ENCODE results near the gene FJX1. TPM values are rescaled to one million over a fixed set of nuclear protein-coding genes. Genes with fewer than 3 reads are reported as not detected.

The FJX1 gene, protein sequence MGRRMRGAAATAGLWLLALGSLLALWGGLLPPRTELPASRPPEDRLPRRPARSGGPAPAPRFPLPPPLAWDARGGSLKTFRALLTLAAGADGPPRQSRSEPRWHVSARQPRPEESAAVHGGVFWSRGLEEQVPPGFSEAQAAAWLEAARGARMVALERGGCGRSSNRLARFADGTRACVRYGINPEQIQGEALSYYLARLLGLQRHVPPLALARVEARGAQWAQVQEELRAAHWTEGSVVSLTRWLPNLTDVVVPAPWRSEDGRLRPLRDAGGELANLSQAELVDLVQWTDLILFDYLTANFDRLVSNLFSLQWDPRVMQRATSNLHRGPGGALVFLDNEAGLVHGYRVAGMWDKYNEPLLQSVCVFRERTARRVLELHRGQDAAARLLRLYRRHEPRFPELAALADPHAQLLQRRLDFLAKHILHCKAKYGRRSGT
- under 1 TPM; 0.11 to 0.39 TPM for total RNA-seq

DNA sequence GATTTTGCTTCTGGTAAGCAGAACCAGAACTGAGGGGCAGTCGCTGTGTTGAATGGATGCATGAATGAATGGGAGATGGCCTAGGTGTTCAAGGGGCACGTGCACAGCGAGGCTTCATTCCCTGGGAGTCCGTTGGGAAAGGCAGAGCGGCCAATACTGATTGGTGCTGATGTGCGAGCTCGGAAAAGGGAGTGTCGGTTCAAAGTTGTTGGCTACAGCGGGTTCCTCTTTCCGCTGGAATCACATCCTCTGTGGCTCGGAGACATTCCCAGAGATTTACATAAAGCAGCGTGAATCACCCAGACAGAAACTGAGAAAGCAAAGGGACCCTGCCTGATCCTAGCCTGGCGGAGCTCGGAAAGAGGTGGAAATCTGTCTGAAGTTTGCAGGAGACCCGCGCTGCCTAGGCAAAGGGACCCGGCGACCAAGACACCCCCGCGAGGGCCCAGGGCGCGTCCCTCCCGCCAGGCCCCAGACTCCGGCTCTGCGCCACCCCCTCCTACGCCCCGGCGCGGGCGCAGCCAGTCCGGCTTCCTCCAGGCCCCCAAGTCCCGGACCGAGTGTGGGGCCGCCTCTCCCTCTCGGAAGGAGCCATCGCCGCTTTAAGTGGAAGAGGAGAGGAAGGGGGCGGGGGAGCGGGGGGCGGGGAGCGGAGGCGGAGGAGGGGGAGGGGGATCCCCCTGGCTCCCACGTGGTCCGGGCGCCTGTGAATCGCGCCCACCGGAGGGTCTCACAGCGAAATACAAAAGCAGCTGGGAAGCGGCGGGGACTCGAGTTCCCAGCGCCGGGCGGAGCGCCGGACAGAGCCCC is at the start of gene FJX1:
FJX1 (plus strand) TSS at position 774 of the 810 bp plus-strand sequence. CDS start 177 bp downstream, outside the sequence.
- H3K9me3 Mint-ChIP-seq (ENCODE audit: insufficient read depth): no peaks in the 10 kb centered on the region
- no peaks in the 10 kb centered on the region for H3K36me3 Mint-ChIP-seq (ENCODE audit: low read depth)
- DNase-seq (peak; percentile 25), ATAC-seq (peak; percentile 38)
- H3K27ac Mint-ChIP-seq: peak within 1 kb of the TSS; percentile 9
- H3K27me3 Mint-ChIP-seq (ENCODE audit: low read depth): peaks cover 48% of the 10 kb centered on the region
- H3K4me1 Mint-ChIP-seq (ENCODE audit: low read depth): peaks cover 10% of the 10 kb centered on the region
- ChIA-PET CTCF (no interaction called here), POLR2A (no interaction called here)
- H3K4me3 Mint-ChIP-seq: peak within 1 kb of the TSS; percentile 62

DNA sequence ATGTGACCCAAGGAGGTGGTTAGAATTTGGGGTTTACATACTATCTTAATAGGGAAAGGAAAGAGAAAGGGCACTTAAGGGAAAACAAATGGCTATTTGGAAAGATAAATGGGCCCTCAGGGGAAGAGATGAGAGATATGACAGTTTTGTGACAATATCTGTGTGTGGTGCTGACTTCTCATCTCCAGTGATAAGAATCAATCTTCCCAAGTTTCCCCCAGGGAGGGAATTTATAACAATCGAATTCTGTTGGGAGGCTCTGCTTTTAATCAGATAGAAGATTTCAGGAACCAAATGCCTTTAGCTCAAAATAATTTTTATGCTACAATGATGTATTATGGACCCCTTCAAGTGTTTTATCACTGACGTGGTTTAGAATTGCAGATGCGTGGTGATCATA is 46.6 kb upstream of the FJX1 start:
- ChIA-PET CTCF (no interaction called here), POLR2A (no interaction called here)
- Mint-ChIP-seq H3K27me3 (ENCODE audit: low read depth) (peaks cover 12% of the 10 kb centered on the region), H3K36me3 (ENCODE audit: low read depth) (no peaks in the 10 kb centered on the region), H3K27ac (no peak overlapping the region), H3K4me1 (ENCODE audit: low read depth) (no peaks in the 10 kb centered on the region), H3K4me3 (no peak overlapping the region), H3K9me3 (ENCODE audit: insufficient read depth) (peaks cover 4% of the 10 kb centered on the region)
- no peak for DNase-seq
- ATAC-seq: no peak

DNA sequence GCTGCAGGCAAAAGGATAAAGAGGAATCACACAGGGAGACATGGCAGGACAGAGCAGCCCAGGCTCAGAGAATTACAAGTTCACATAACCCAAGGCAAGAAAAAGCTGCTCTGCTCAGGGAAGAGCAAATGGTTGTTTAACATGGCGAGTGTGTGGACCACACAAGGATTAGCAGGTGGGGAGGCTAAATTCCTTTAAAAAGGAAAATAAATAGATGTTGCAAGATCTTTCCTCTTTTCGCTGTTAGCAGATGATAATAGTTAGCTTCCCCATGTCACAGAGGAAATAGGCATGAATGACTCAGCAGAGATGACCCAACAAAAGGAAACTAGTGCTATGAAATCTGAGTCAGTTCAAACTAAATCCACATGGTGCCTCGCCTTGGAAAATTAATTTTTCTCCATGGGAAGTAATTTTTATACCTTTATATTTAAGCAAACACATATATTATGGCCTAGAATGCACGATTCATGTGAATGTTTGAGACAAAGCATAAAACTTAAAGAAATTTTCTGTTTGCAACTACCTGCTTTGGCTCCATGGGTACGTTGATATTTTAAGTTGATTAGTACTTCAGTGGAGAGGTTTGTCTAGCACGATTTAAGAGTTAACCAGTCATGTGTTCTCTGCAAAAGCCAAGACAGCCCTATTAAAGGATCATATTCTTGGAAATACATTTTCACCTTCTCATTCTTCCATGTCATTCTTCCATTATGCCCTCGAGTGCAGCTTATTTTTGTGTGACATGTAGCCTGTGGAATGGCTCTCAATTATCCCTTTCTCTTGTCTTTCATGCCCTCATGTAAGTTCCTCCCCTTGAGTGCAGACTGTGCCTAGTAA is 38.5 kb upstream of the FJX1 start:
- H3K9me3 Mint-ChIP-seq (ENCODE audit: insufficient read depth): no peaks in the 10 kb centered on the region
- no peak overlapping the region for H3K4me3 Mint-ChIP-seq
- DNase-seq: no peak
- H3K27me3 Mint-ChIP-seq (ENCODE audit: low read depth): peaks cover 18% of the 10 kb centered on the region
- POLR2A ChIA-PET: no interaction called here
- H3K36me3 Mint-ChIP-seq (ENCODE audit: low read depth): no peaks in the 10 kb centered on the region
- H3K4me1 Mint-ChIP-seq (ENCODE audit: low read depth): no peaks in the 10 kb centered on the region
- no peak for ATAC-seq
- no peak overlapping the region for H3K27ac Mint-ChIP-seq
- CTCF ChIA-PET: no interaction called here

DNA sequence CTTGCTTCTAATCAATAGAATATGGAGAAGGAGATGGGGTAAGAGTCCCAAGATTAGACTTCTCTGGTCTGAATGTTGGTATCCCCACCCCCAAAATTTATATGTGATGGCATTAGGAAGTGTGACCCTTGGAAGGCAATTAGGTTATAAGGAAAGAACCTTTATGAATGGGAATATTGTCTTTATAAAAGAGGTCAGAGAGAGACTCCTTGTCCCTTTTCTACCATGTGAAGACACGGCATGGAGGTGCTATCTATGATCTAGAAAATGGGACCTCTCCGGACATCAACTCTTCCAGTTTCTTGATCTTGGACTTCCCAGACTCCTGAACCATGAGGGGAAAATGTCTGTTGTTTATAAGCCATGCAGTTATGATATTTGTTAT is 37.9 kb upstream of the FJX1 start:
- peaks cover 23% of the 10 kb centered on the region for H3K27me3 Mint-ChIP-seq (ENCODE audit: low read depth)
- POLR2A ChIA-PET: no interaction called here
- no peak overlapping the region for H3K27ac Mint-ChIP-seq
- DNase-seq (no peak), ATAC-seq (no peak)
- no peaks in the 10 kb centered on the region for H3K9me3 Mint-ChIP-seq (ENCODE audit: insufficient read depth)
- H3K4me1 Mint-ChIP-seq (ENCODE audit: low read depth): no peaks in the 10 kb centered on the region
- no peak overlapping the region for H3K4me3 Mint-ChIP-seq
- no peaks in the 10 kb centered on the region for H3K36me3 Mint-ChIP-seq (ENCODE audit: low read depth)
- CTCF ChIA-PET: no interaction called here

DNA sequence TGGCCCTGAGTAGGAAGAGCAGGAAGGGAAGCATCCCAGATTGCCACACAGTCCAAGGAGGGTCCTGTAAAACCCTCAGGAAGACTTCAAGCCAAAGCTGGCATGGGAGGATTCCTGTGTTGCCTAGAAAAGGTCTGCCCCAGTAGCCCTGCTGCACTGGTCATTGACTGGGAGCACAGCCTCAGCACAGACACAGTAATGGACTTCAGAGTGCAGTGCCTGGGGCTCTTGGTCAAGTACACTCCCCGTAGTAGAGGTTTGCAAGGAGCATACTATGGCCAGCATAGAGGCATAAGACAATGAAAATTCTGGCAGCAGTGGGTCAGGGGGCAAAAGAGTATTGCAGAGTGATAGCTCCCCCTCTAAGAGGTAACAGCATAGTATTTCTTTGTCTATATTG is 36.2 kb upstream of the FJX1 start:
- Mint-ChIP-seq H3K9me3 (ENCODE audit: insufficient read depth) (no peaks in the 10 kb centered on the region), H3K4me3 (no peak overlapping the region), H3K27me3 (ENCODE audit: low read depth) (peaks cover 25% of the 10 kb centered on the region), H3K27ac (no peak overlapping the region), H3K36me3 (ENCODE audit: low read depth) (no peaks in the 10 kb centered on the region), H3K4me1 (ENCODE audit: low read depth) (no peaks in the 10 kb centered on the region)
- no peak for DNase-seq
- CTCF ChIA-PET: no interaction called here
- no peak for ATAC-seq
- POLR2A ChIA-PET: no interaction called here

DNA sequence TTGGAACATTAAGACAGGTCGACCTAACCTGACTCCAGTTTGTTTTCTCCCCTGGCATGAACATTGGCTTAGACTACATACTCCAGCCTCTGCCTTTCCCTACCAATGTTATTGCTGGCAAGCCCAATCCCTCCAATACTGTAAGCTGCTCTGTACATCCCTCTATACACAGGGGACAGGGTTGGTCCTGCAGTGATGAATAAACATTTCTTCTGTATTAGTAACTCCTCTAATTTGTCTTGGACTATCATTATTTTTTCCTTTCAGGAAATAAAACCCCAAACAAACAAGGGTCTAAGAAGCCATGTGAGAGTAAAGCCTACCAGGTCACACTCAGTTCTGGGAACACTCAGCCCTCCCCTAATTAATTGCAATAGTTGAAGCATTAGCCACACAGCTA is 35.1 kb upstream of the FJX1 start:
- DNase-seq (no peak), ATAC-seq (no peak)
- CTCF ChIA-PET: no interaction called here
- POLR2A ChIA-PET: no interaction called here
- Mint-ChIP-seq H3K27ac (no peak overlapping the region), H3K9me3 (ENCODE audit: insufficient read depth) (no peaks in the 10 kb centered on the region), H3K4me3 (no peak overlapping the region), H3K27me3 (ENCODE audit: low read depth) (peaks cover 33% of the 10 kb centered on the region), H3K4me1 (ENCODE audit: low read depth) (no peaks in the 10 kb centered on the region), H3K36me3 (ENCODE audit: low read depth) (no peaks in the 10 kb centered on the region)

DNA sequence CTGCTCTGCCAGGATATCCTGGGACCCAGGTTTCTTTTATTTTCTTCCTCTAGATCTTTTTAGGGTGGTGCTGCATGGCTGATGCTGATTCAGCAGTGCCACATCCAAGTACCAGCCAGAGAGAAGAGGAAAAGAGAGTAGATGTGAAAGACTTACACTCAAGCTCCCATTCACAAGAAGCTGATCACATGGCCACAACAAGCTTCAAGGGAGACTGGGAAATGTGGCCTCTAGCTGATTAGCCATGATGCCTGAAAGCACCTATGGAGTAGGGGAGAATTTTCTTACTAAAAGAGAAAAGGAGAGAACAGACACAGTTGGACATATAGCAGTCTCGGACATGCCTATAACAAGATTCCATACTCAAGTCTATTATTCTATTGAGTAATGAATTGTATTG is 34.4 kb upstream of the FJX1 start:
- no peaks in the 10 kb centered on the region for H3K4me1 Mint-ChIP-seq (ENCODE audit: low read depth)
- no peaks in the 10 kb centered on the region for H3K9me3 Mint-ChIP-seq (ENCODE audit: insufficient read depth)
- no peak overlapping the region for H3K4me3 Mint-ChIP-seq
- DNase-seq (no peak), ATAC-seq (no peak)
- ChIA-PET CTCF (no interaction called here), POLR2A (no interaction called here)
- no peaks in the 10 kb centered on the region for H3K36me3 Mint-ChIP-seq (ENCODE audit: low read depth)
- no peak overlapping the region for H3K27ac Mint-ChIP-seq
- peaks cover 33% of the 10 kb centered on the region for H3K27me3 Mint-ChIP-seq (ENCODE audit: low read depth)

DNA sequence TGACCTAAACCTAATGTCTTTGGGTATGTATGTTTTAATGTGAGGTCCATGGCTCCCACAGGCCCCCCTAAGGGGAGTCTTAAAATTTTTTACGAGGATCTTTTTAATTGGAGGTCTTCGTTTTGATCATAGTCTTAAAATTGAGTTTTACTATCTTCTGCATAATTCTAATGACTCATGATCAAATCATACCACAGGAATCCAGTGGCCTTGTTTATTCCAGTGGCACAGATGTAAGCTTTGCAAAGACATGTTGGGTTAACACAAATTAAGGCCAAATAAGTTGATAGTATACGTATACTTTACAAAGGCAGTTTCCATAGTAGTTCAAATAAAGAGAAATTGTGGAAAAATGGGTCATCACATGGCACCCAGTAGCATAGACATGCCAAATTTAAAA is 33.9 kb upstream of the FJX1 start:
- POLR2A ChIA-PET: no interaction called here
- ATAC-seq: no peak
- DNase-seq: no peak
- H3K27ac Mint-ChIP-seq: no peak overlapping the region
- peaks cover 33% of the 10 kb centered on the region for H3K27me3 Mint-ChIP-seq (ENCODE audit: low read depth)
- H3K9me3 Mint-ChIP-seq (ENCODE audit: insufficient read depth): no peaks in the 10 kb centered on the region
- H3K4me1 Mint-ChIP-seq (ENCODE audit: low read depth): no peaks in the 10 kb centered on the region
- CTCF ChIA-PET: no interaction called here
- no peaks in the 10 kb centered on the region for H3K36me3 Mint-ChIP-seq (ENCODE audit: low read depth)
- no peak overlapping the region for H3K4me3 Mint-ChIP-seq

DNA sequence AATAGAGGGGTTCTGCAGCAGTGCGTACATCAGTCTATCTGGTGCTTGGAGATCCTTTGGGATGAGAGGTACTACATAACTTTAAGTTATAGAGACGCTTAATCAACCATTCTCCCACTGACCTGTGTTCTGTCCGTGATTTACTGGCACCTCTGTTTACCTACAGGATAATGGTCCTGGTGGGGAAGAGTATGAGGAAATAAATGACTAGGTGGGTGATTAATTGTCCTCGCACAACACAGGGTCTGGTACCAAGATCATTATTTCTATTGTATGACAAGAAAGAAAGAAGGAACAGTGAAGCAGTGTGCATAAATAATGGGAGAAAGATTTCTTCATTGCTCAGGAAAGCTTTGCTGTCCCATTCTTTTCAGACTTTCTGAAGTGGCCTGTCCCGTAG is 32.8 kb upstream of the FJX1 start:
- no peak for DNase-seq
- ChIA-PET POLR2A (no interaction called here), CTCF (no interaction called here)
- Mint-ChIP-seq H3K9me3 (ENCODE audit: insufficient read depth) (no peaks in the 10 kb centered on the region), H3K4me3 (no peak overlapping the region), H3K4me1 (ENCODE audit: low read depth) (no peaks in the 10 kb centered on the region), H3K36me3 (ENCODE audit: low read depth) (no peaks in the 10 kb centered on the region), H3K27me3 (ENCODE audit: low read depth) (peaks cover 31% of the 10 kb centered on the region), H3K27ac (no peak overlapping the region)
- ATAC-seq: no peak

DNA sequence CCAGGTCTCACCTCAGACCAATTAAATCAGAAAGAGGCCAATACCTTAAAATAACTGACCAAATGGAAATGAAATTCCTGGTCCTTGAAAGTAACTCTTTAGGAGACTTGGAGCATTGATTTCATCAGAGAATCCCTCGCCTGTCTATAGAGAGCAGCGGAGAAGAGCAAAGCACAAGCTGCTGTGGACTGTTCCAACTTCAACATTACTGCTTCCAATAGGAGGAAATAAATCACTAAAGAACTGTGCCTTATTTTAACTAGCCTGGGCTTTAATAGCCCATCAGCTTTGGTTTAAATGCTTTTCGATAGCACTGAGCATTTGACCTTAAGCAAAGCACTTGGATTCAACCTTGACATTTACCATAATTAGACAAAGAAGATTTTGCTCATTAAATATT is 32.0 kb upstream of the FJX1 start:
- no peaks in the 10 kb centered on the region for H3K9me3 Mint-ChIP-seq (ENCODE audit: insufficient read depth)
- DNase-seq (no peak), ATAC-seq (no peak)
- ChIA-PET CTCF (no interaction called here), POLR2A (no interaction called here)
- H3K4me3 Mint-ChIP-seq: no peak overlapping the region
- peaks cover 31% of the 10 kb centered on the region for H3K27me3 Mint-ChIP-seq (ENCODE audit: low read depth)
- no peaks in the 10 kb centered on the region for H3K4me1 Mint-ChIP-seq (ENCODE audit: low read depth)
- no peak overlapping the region for H3K27ac Mint-ChIP-seq
- no peaks in the 10 kb centered on the region for H3K36me3 Mint-ChIP-seq (ENCODE audit: low read depth)

DNA sequence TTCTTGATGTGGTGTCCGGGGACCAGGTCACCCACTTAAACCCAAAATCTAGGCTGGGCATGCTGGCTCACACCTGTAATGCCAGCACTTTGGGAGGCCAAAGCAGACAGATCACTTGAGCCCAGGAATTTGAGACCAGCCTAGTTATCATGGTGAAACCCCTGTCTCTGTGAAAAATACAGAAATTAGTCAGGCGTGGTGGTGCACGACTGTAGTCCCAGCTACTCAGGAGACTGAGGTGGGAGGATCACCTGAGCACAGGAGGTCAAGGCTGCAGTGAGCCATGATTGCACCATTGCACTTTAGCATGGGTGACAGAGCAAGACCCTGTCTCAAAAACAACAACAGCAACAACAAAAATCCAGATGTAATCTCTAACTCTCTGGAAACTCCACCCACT is 30.3 kb upstream of the FJX1 start:
- no peak for ATAC-seq
- no peak overlapping the region for H3K4me3 Mint-ChIP-seq
- H3K36me3 Mint-ChIP-seq (ENCODE audit: low read depth): no peaks in the 10 kb centered on the region
- H3K9me3 Mint-ChIP-seq (ENCODE audit: insufficient read depth): no peaks in the 10 kb centered on the region
- POLR2A ChIA-PET: no interaction called here
- H3K4me1 Mint-ChIP-seq (ENCODE audit: low read depth): no peaks in the 10 kb centered on the region
- no peak for DNase-seq
- peaks cover 24% of the 10 kb centered on the region for H3K27me3 Mint-ChIP-seq (ENCODE audit: low read depth)
- CTCF ChIA-PET: no interaction called here
- no peak overlapping the region for H3K27ac Mint-ChIP-seq

DNA sequence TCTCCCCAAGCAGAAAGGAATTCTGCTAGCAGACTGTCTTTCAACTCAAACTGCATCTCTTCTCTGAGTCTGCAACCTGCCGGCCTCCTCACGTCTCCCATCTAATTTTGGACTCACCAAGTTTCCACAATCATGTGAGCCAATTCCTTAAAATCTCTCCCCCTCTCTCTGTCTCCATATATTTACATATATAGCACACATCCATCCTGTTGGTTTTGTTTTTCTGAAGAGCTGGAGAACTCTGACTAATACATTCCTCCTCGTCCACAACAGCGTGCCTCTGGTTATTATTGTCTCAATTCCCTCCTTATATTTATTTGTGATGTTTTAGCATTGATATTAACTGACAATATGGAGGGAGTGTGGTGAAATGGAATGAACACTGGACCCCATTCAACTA is 29.6 kb upstream of the FJX1 start:
- no peak overlapping the region for H3K4me3 Mint-ChIP-seq
- ChIA-PET POLR2A (no interaction called here), CTCF (no interaction called here)
- no peaks in the 10 kb centered on the region for H3K9me3 Mint-ChIP-seq (ENCODE audit: insufficient read depth)
- H3K36me3 Mint-ChIP-seq (ENCODE audit: low read depth): no peaks in the 10 kb centered on the region
- no peak overlapping the region for H3K27ac Mint-ChIP-seq
- DNase-seq: no peak
- no peaks in the 10 kb centered on the region for H3K4me1 Mint-ChIP-seq (ENCODE audit: low read depth)
- H3K27me3 Mint-ChIP-seq (ENCODE audit: low read depth): peaks cover 18% of the 10 kb centered on the region
- ATAC-seq: no peak

All from activated CD8-positive, alpha-beta T cell treated with anti-CD3 and anti-CD28 coated beads, Interleukin-2, amount 10 ng/mL, durations not matched to agents 7 days and 5 days (primary cell).